HCT116 (cell line): ENCODE data around the gene METTL24. TPM values are rescaled to one million over a fixed set of nuclear protein-coding genes. Genes with fewer than 3 reads are reported as not detected.

Experiments
- ATAC-seq: fragments of 200-7000 bp; cut with Tn5 transposase; 2 replicates; pipeline ENCODE4 v1.9.1; 2020; ENCODE audit warnings: mild to moderate bottlenecking, moderate library complexity
- BruUV-seq: library from RNA; stranded (reverse); fragments of 400-500 nt; replicated peaks from 2 replicates; lab custom pipeline; 2021; lab: Mats Ljungman, UMichigan
- CTCF ChIA-PET: fragments of 300-600 bp; sonication (Branson Sonifier 250); formaldehyde crosslinking; loops from one replicate; lab custom pipeline; 2021; ENCODE audit warnings: antibody characterized with exemption; lab: Charles Lee
- POLR2A ChIA-PET: fragments of 300-600, 350-600 bp; sonication (Branson Sonifier 250); formaldehyde crosslinking; loops from one replicate; lab custom pipeline; 2021; ENCODE audit warnings: antibody characterized with exemption; lab: Charles Lee
- RAD21 ChIA-PET, 2 experiments: fragments of 300-600 bp; sonication (Branson Sonifier 250); formaldehyde crosslinking; loops; one replicate each; lab custom pipeline; 2023; ENCODE audit warnings: low total read pairs in 2 of 2; ENCODE audit not compliant: uncharacterized antibody in 2 of 2, unreplicated experiment in 2 of 2, low non-redundant PET in 1 of 2; lab: Charles Lee
- DNase-seq: peaks from one replicate; pipeline ENCODE4 v3.0.0-alpha.2; 2010; ENCODE audit warnings: low read depth, low spot score
- H2AFZ ChIP-seq: fragments of 200-600 bp; shearing (Covaris generic), sonication (generic); 2 replicates; pipeline ENCODE4 v1.6.1; 2017; ENCODE audit warnings: low read depth, mixed run types, mixed read lengths, antibody characterized with exemption, low read length; ENCODE audit not compliant: poor library complexity, severe bottlenecking
- H3K27ac ChIP-seq: 2 replicates; pipeline ENCODE4 v1.5.1; 2012; ENCODE audit warnings: low read depth, low read length
- H3K27me3 ChIP-seq: fragments of 200-600 bp; sonication (generic); 2 replicates; pipeline ENCODE4 v1.6.1; 2016; ENCODE audit warnings: mixed run types, low read length, mixed read lengths; ENCODE audit not compliant: insufficient read depth
- H3K36me3 ChIP-seq, 2 experiments: fragments of 200-500 bp in 1 of 2; fragments of 200-600 bp in 1 of 2; sonication (Bioruptor generic) in 1 of 2; sonication (generic) in 1 of 2; 2 replicates each; pipeline versions ENCODE4 v1.5.1 to v1.6.1; 2014 to 2016; ENCODE audit warnings: low read length in 2 of 2, inconsistent platforms in 1 of 2, mixed read lengths in 1 of 2, mixed run types in 1 of 2; ENCODE audit not compliant: insufficient read depth in 2 of 2, control insufficient read depth in 1 of 2
- H3K4me1 ChIP-seq, 2 experiments: fragments of 200-600 bp in 1 of 2; sonication (generic) in 1 of 2; 2 replicates each; pipeline versions ENCODE4 v1.5.1 to v1.6.1; 2012 to 2017; ENCODE audit warnings: low read length in 2 of 2, inconsistent platforms in 1 of 2, mild to moderate bottlenecking in 1 of 2, mixed read lengths in 1 of 2, mixed run types in 1 of 2, moderate library complexity in 1 of 2; ENCODE audit not compliant: insufficient read depth in 2 of 2, control insufficient read depth in 1 of 2
- H3K4me2 ChIP-seq: fragments of 200-600 bp; sonication (generic); 2 replicates; pipeline ENCODE4 v1.6.1; 2017; ENCODE audit warnings: mixed run types, low read length, mixed read lengths
- H3K4me3 ChIP-seq, 2 experiments: fragments of 200-600 bp in 1 of 2; sonication (generic) in 1 of 2; replicated peaks in 1 of 2; 2 replicates each; pipeline ENCODE4 v1.5.1; 2011 to 2016; ENCODE audit warnings: low read length in 2 of 2, control low read depth in 1 of 2, low read depth in 1 of 2, mild to moderate bottlenecking in 1 of 2, mixed read lengths in 1 of 2, mixed run types in 1 of 2
- H3K79me2 ChIP-seq: fragments of 200-600 bp; sonication (generic); 2 replicates; pipeline ENCODE4 v1.6.1; 2017; ENCODE audit warnings: mild to moderate bottlenecking, mixed run types, low read length, moderate library complexity, mixed read lengths; ENCODE audit not compliant: insufficient read depth
- H3K9ac ChIP-seq: fragments of 200-600 bp; sonication (generic); 2 replicates; pipeline ENCODE4 v1.6.1; 2016; ENCODE audit warnings: low read length, mixed read lengths
- H3K9me2 ChIP-seq: fragments of 200-600 bp; sonication (generic), shearing (Covaris generic); 2 replicates; pipeline ENCODE4 v1.6.1; 2017; ENCODE audit warnings: mixed run types, mild to moderate bottlenecking, moderate library complexity; ENCODE audit not compliant: insufficient read depth
- H3K9me3 ChIP-seq, 2 experiments: fragments of 200-500 bp in 1 of 2; fragments of 200-600 bp in 1 of 2; sonication (Bioruptor generic) in 1 of 2; sonication (generic) in 1 of 2; 2 replicates each; pipeline ENCODE4 v1.6.1; 2014 to 2017; ENCODE audit warnings: low read length in 2 of 2, mixed read lengths in 2 of 2, inconsistent platforms in 1 of 2, low read depth in 1 of 2, mild to moderate bottlenecking in 1 of 2, mixed run types in 1 of 2, moderate library complexity in 1 of 2; ENCODE audit not compliant: control insufficient read depth in 1 of 2, insufficient read depth in 1 of 2
- H4K20me1 ChIP-seq: fragments of 200-600 bp; sonication (generic), shearing (Covaris generic); 2 replicates; pipeline ENCODE4 v1.6.1; 2017; ENCODE audit warnings: mixed run types, mild to moderate bottlenecking, moderate library complexity; ENCODE audit not compliant: insufficient read depth
- CEBPB ChIP-seq: IDR thresholded peaks from 2 replicates; pipeline ENCODE4 v1.6.1; 2012; ENCODE audit warnings: low read depth
- EZH2phosphoT487 ChIP-seq: fragments of 200-600 bp; IDR thresholded peaks from 2 replicates; pipeline ENCODE4 v1.6.1; 2018; ENCODE audit warnings: antibody characterized with exemption, borderline replicate concordance
- SIN3A ChIP-seq: IDR thresholded peaks from 2 replicates; pipeline ENCODE4 v1.6.1; 2012; ENCODE audit warnings: low read depth
- SRF ChIP-seq: IDR thresholded peaks from 2 replicates; pipeline ENCODE4 v1.6.1; 2012; ENCODE audit warnings: low read depth
- ZFX ChIP-seq: fragments of 450-650 bp; IDR thresholded peaks from 2 replicates; pipeline ENCODE4 v1.6.1; 2017
- intact Hi-C: fragments of 100-400 bp; cut with micrococcal nuclease; formaldehyde crosslinking; loops from 2 replicates; pipeline ENCODE4 v1.10.0; 2022
- total RNA-seq: library from RNA; stranded (reverse); gene quantifications from one replicate; pipeline ENCODE4 v1.2.1, GENCODE V29; 2021; ENCODE audit not compliant: unreplicated experiment
- TF ChIP-seq, protein P1 (sequence below): IDR thresholded peaks from 2 replicates; pipeline ENCODE4 v1.6.1; 2012; ENCODE audit warnings: low read depth
- TF ChIP-seq, protein P2 (sequence below), 3 experiments: fragments of 200-600 bp in 1 of 3; sonication (generic) in 1 of 3; IDR thresholded peaks in 2 of 3; conservative IDR thresholded peaks in 1 of 3; 2 replicates each; pipeline ENCODE4 v1.5.1; 2012 to 2017; ENCODE audit warnings: low read depth in 2 of 3, low read length in 2 of 3, antibody characterized with exemption in 1 of 3, borderline replicate concordance in 1 of 3, control low read depth in 1 of 3, mild to moderate bottlenecking in 1 of 3, mixed read lengths in 1 of 3, mixed run types in 1 of 3, moderate library complexity in 1 of 3; ENCODE audit not compliant: insufficient read depth in 1 of 3
- TF ChIP-seq, protein P3 (sequence below): IDR thresholded peaks from 2 replicates; pipeline ENCODE4 v1.6.1; 2011; ENCODE audit warnings: mild to moderate bottlenecking, low read length, moderate library complexity; ENCODE audit not compliant: insufficient replicate concordance; ENCODE audit errors: extremely low read depth

Gene METTL24
- total RNA-seq, 1 experiment from 2014 or later: not detected

DNA sequence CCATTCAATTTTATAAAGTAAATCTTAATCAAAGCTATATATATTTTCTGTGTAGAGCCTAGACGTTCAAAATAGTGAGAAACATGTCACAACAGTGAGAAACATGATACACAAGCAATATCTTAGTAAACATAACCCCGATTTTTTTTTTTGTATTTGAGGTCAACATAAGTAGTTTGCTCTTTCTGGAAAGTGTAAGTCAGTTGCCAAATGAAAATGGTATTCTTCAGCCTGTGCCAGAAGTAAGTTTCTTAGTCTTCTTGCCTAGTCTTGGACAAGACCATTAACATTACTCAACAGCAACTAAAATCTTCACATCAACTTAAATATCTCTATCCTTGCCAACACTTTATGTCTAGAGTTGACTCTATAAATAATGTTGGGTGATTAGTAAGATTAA, 59.7 kb downstream of the METTL24 start:
- no peak overlapping the region for H3K27ac ChIP-seq
- peaks cover 47% of the 10 kb centered on the region for H3K27me3 ChIP-seq

More for the DNA sequence above, 59.7 kb downstream of the METTL24 start:
- Histone ChIP-seq H3K4me1 (no peaks in the 10 kb centered on the region), H2AFZ (no peak overlapping the region), H3K79me2 (no peaks in the 10 kb centered on the region), H3K9me3 (no peaks in the 10 kb centered on the region), H4K20me1 (no peaks in the 10 kb centered on the region), H3K9ac (no peak overlapping the region), H3K4me2 (no peak overlapping the region), H3K4me3 (no peak overlapping the region), H3K36me3 (no peaks in the 10 kb centered on the region), H3K9me2 (no peaks in the 10 kb centered on the region)
- ChIA-PET POLR2A (no interaction called here), CTCF (interaction anchor here (0.6 kb wide), 1 partner anchor 1350 kb away, joined by 4 read pairs; no protein-coding TSS in a partner anchor), RAD21 (no interaction called here)
- ATAC-seq: no peak
- intact Hi-C loops: no loop called here
- TF ChIP-seq ZFX (no peak), SRF (no peak), CEBPB (no peak), SIN3A (no peak), EZH2phosphoT487 (no peak)
- TF ChIP-seq, protein P1, sequence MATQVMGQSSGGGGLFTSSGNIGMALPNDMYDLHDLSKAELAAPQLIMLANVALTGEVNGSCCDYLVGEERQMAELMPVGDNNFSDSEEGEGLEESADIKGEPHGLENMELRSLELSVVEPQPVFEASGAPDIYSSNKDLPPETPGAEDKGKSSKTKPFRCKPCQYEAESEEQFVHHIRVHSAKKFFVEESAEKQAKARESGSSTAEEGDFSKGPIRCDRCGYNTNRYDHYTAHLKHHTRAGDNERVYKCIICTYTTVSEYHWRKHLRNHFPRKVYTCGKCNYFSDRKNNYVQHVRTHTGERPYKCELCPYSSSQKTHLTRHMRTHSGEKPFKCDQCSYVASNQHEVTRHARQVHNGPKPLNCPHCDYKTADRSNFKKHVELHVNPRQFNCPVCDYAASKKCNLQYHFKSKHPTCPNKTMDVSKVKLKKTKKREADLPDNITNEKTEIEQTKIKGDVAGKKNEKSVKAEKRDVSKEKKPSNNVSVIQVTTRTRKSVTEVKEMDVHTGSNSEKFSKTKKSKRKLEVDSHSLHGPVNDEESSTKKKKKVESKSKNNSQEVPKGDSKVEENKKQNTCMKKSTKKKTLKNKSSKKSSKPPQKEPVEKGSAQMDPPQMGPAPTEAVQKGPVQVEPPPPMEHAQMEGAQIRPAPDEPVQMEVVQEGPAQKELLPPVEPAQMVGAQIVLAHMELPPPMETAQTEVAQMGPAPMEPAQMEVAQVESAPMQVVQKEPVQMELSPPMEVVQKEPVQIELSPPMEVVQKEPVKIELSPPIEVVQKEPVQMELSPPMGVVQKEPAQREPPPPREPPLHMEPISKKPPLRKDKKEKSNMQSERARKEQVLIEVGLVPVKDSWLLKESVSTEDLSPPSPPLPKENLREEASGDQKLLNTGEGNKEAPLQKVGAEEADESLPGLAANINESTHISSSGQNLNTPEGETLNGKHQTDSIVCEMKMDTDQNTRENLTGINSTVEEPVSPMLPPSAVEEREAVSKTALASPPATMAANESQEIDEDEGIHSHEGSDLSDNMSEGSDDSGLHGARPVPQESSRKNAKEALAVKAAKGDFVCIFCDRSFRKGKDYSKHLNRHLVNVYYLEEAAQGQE: no peak
- TF ChIP-seq, protein P2, sequence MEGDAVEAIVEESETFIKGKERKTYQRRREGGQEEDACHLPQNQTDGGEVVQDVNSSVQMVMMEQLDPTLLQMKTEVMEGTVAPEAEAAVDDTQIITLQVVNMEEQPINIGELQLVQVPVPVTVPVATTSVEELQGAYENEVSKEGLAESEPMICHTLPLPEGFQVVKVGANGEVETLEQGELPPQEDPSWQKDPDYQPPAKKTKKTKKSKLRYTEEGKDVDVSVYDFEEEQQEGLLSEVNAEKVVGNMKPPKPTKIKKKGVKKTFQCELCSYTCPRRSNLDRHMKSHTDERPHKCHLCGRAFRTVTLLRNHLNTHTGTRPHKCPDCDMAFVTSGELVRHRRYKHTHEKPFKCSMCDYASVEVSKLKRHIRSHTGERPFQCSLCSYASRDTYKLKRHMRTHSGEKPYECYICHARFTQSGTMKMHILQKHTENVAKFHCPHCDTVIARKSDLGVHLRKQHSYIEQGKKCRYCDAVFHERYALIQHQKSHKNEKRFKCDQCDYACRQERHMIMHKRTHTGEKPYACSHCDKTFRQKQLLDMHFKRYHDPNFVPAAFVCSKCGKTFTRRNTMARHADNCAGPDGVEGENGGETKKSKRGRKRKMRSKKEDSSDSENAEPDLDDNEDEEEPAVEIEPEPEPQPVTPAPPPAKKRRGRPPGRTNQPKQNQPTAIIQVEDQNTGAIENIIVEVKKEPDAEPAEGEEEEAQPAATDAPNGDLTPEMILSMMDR (IDR thresholded peaks at IDR 0.05 in 2 of 3, conservative IDR thresholded peaks at IDR 0.05 in 1 of 3; ENCODE audit: borderline replicate concordance in 1 of 3, insufficient read depth in 1 of 3, low read depth in 2 of 3, low read length in 2 of 3): no peak
- TF ChIP-seq, protein P3, sequence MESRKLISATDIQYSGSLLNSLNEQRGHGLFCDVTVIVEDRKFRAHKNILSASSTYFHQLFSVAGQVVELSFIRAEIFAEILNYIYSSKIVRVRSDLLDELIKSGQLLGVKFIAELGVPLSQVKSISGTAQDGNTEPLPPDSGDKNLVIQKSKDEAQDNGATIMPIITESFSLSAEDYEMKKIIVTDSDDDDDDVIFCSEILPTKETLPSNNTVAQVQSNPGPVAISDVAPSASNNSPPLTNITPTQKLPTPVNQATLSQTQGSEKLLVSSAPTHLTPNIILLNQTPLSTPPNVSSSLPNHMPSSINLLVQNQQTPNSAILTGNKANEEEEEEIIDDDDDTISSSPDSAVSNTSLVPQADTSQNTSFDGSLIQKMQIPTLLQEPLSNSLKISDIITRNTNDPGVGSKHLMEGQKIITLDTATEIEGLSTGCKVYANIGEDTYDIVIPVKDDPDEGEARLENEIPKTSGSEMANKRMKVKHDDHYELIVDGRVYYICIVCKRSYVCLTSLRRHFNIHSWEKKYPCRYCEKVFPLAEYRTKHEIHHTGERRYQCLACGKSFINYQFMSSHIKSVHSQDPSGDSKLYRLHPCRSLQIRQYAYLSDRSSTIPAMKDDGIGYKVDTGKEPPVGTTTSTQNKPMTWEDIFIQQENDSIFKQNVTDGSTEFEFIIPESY: no peak
- BruUV-seq: no TSS peak
- DNase-seq: no peak
